K562 (cell line): Measurements from ENCODE around the gene NUP153. TPM values are rescaled to one million over a fixed set of nuclear protein-coding genes. Genes with fewer than 3 reads are reported as not detected.

ENCODE experiments used
- ATF4 ChIP-seq: fragments of 450-650 bp; formaldehyde crosslinking; IDR thresholded peaks from 2 replicates; pipeline ENCODE4 v1.4.0; 2022; ENCODE audit warnings: mild to moderate bottlenecking, moderate library complexity
- ATF7 ChIP-seq: fragments of 450-650 bp; IDR thresholded peaks from 2 replicates; pipeline ENCODE4 v1.7.1; 2014; ENCODE audit warnings: mild to moderate bottlenecking, moderate library complexity
- BRD9 ChIP-seq: fragments of 450-650 bp; IDR thresholded peaks from 2 replicates; pipeline ENCODE4 v1.6.1; 2018; ENCODE audit warnings: low read depth; ENCODE audit not compliant: partially characterized antibody
- CAMTA2 ChIP-seq: fragments of 250-450 bp; sonication (Bioruptor Pico); conservative IDR thresholded peaks from 2 replicates; pipeline ENCODE4 v1.5.1; 2022
- CBX8 ChIP-seq: fragments of 200-600 bp; sonication (generic); IDR thresholded peaks from 2 replicates; pipeline ENCODE4 v1.6.1; 2012; ENCODE audit warnings: borderline replicate concordance, mixed run types, low read depth, mild to moderate bottlenecking, moderate library complexity, mixed read lengths, low read length, control low read depth, inconsistent platforms; ENCODE audit not compliant: poor library complexity, severe bottlenecking; ENCODE audit errors: extremely low read depth
- CSDE1 ChIP-seq, 2 experiments: fragments of 450-650 bp; IDR thresholded peaks; 2 replicates each; pipeline ENCODE4 v1.6.1; 2016; ENCODE audit warnings: mild to moderate bottlenecking in 1 of 2
- DPF2 ChIP-seq: fragments of 450-650 bp; IDR thresholded peaks from 2 replicates; pipeline ENCODE4 v1.6.1; 2016
- ETS1 ChIP-seq: conservative IDR thresholded peaks from 2 replicates; pipeline ENCODE4 v1.6.1; 2011; ENCODE audit warnings: low read depth, mild to moderate bottlenecking, low read length; ENCODE audit not compliant: control insufficient read depth
- FOXJ2 ChIP-seq: fragments of 200-800 bp; sonication (Bioruptor generic); IDR thresholded peaks from 2 replicates; pipeline ENCODE4 v1.6.1; 2016; ENCODE audit warnings: missing genetic modification characterization, missing compliant biosample characterization
- HIVEP1 ChIP-seq: fragments of 250-450 bp; sonication (Bioruptor Pico); IDR thresholded peaks from 2 replicates; pipeline ENCODE4 v1.4.0; 2020; ENCODE audit warnings: mild to moderate bottlenecking
- MCM7 ChIP-seq, 2 experiments: fragments of 450-650 bp; IDR thresholded peaks; 2 replicates each; pipeline ENCODE4 v1.6.1; 2016 to 2018
- MECOM ChIP-seq: fragments of 250-450 bp; sonication (Bioruptor Pico); IDR thresholded peaks from 2 replicates; pipeline ENCODE4 v1.8.0; 2022; ENCODE audit warnings: inconsistent platforms
- SIN3A ChIP-seq, 2 experiments: fragments of 150-350 bp in 1 of 2; IDR thresholded peaks; 2 replicates each; pipeline ENCODE4 v1.6.1; 2011 to 2016; ENCODE audit warnings: borderline replicate concordance in 2 of 2, low read depth in 2 of 2, low read length in 2 of 2, mild to moderate bottlenecking in 2 of 2, moderate library complexity in 2 of 2; ENCODE audit not compliant: control insufficient read depth in 1 of 2
- SMARCA4 ChIP-seq: fragments of 450-650 bp; IDR thresholded peaks from 2 replicates; pipeline ENCODE4 v1.6.1; 2016
- STAT5B ChIP-seq: fragments of 250-450 bp; sonication (Bioruptor Pico); IDR thresholded peaks from 2 replicates; pipeline ENCODE4 v1.8.0; 2021; ENCODE audit warnings: mild to moderate bottlenecking, inconsistent platforms
- TEAD4 ChIP-seq, 2 experiments: sonication (generic) in 1 of 2; formaldehyde crosslinking in 1 of 2; IDR thresholded peaks; 2 replicates each; pipeline versions ENCODE4 v1.6.1 to v1.8.0; 2012 to 2022; ENCODE audit warnings: borderline replicate concordance in 1 of 2, inconsistent platforms in 1 of 2, low read length in 1 of 2, mild to moderate bottlenecking in 1 of 2, missing genetic modification reagents in 1 of 2
- ZBTB9 ChIP-seq: fragments of 450-650 bp; formaldehyde crosslinking; IDR thresholded peaks from 2 replicates; pipeline ENCODE4 v1.4.0; 2020; ENCODE audit warnings: mild to moderate bottlenecking, moderate library complexity
- ZC3H4 ChIP-seq: sonication (generic); formaldehyde crosslinking; IDR thresholded peaks from 2 replicates; pipeline ENCODE4 v1.9.0; 2021; ENCODE audit warnings: missing genetic modification reagents, borderline replicate concordance
- ZC3H8 ChIP-seq: fragments of 450-650 bp; IDR thresholded peaks from 2 replicates; pipeline ENCODE4 v1.6.1; 2017
- ZNF140 ChIP-seq: fragments of 250-450 bp; sonication (Bioruptor Pico); IDR thresholded peaks from 2 replicates; pipeline ENCODE4 v1.8.0; 2021; ENCODE audit warnings: moderate library complexity, mild to moderate bottlenecking, inconsistent platforms
- ZNF316 ChIP-seq: fragments of 450-650 bp; IDR thresholded peaks from 2 replicates; pipeline ENCODE4 v1.6.1; 2016
- polyA plus RNA-seq, 8 experiments: library from polyadenylated mRNA; depleted of rRNA in 4 of 8; stranded (reverse) in 5 of 8; unstranded in 3 of 8; fragments of >200 nt; fragmentation: Nextera tagmentation in 2 of 8; fragmentation: Illumina TruSeq in 1 of 8; extraction: Ambion mirVana in 2 of 8; extraction: Trizol in 1 of 8; gene quantifications; 2 replicates each; pipeline versions ENCODE4 v1.2.1 to v1.2.3, GENCODE V29; 2011 to 2014; ENCODE audit warnings: inconsistent platforms in 1 of 8, missing spikeins in 1 of 8
- total RNA-seq, 7 experiments: library from RNA; depleted of rRNA in 6 of 7; stranded (reverse); fragments of >200 nt in 6 of 7; fragmentation: Illumina TruSeq in 2 of 7; extraction: Trizol in 2 of 7; gene quantifications; 2 replicates each; pipeline versions ENCODE4 v1.2.1 to v1.2.3, GENCODE V29; 2011 to 2021; ENCODE audit warnings: low replicate concordance in 1 of 7
- TF ChIP-seq, protein P1 (sequence below): fragments of 450-650 bp; IDR thresholded peaks from 2 replicates; pipeline ENCODE4 v1.6.1; 2017; ENCODE audit warnings: antibody characterized with exemption, mild to moderate bottlenecking

The NUP153 gene
- total and polyA plus RNA-seq, 9 of the 15 experiments (the other 6 are each of a cell fraction or from before 2014, with no cell fraction given): 21.9 to 110 (median 84.8) TPM

- TF ChIP-seq ZNF140: no peak
- TF ChIP-seq MCM7 (IDR thresholded peaks at IDR 0.05): peak in 1 of 2 experiments; percentile 42; a peak in 1 of 4 replicates
- 0 out of 2 replicates have a peak, but pooled peaks have one; percentile 13 for TF ChIP-seq ZBTB9 (CRISPR knock-in tag)
- no peak for TF ChIP-seq CBX8
- TF ChIP-seq SIN3A (IDR thresholded peaks at IDR 0.05; ENCODE audit: borderline replicate concordance in 2 of 2, control insufficient read depth in 1 of 2, low read depth in 2 of 2, low read length in 2 of 2): peak; percentile 17 to 66; a peak in 1 of 4 replicates
- peak; percentile 56 for TF ChIP-seq BRD9
- no peak for TF ChIP-seq ZC3H8
- no peak for TF ChIP-seq HIVEP1 (CRISPR knock-in tag)
- TF ChIP-seq STAT5B (CRISPR knock-in tag): no peak
- TF ChIP-seq ETS1: no peak
- TF ChIP-seq CSDE1 (IDR thresholded peaks at IDR 0.05): no peak
- peak; percentile 51; the same call in 1 of the 2 replicates for TF ChIP-seq TEAD4 (IDR thresholded peaks at IDR 0.05; ENCODE audit: low read length)
- no peak for TF ChIP-seq TEAD4 (CRISPR knock-in tag; IDR thresholded peaks at IDR 0.05; ENCODE audit: borderline replicate concordance)
- peak; percentile 92 for TF ChIP-seq FOXJ2 (tag)
- peak; percentile 89 for TF ChIP-seq SMARCA4
- no peak for TF ChIP-seq MECOM (CRISPR knock-in tag)
- TF ChIP-seq DPF2: peak; percentile 95
- peak; percentile 100 for TF ChIP-seq ZNF316
- TF ChIP-seq, protein P1, sequence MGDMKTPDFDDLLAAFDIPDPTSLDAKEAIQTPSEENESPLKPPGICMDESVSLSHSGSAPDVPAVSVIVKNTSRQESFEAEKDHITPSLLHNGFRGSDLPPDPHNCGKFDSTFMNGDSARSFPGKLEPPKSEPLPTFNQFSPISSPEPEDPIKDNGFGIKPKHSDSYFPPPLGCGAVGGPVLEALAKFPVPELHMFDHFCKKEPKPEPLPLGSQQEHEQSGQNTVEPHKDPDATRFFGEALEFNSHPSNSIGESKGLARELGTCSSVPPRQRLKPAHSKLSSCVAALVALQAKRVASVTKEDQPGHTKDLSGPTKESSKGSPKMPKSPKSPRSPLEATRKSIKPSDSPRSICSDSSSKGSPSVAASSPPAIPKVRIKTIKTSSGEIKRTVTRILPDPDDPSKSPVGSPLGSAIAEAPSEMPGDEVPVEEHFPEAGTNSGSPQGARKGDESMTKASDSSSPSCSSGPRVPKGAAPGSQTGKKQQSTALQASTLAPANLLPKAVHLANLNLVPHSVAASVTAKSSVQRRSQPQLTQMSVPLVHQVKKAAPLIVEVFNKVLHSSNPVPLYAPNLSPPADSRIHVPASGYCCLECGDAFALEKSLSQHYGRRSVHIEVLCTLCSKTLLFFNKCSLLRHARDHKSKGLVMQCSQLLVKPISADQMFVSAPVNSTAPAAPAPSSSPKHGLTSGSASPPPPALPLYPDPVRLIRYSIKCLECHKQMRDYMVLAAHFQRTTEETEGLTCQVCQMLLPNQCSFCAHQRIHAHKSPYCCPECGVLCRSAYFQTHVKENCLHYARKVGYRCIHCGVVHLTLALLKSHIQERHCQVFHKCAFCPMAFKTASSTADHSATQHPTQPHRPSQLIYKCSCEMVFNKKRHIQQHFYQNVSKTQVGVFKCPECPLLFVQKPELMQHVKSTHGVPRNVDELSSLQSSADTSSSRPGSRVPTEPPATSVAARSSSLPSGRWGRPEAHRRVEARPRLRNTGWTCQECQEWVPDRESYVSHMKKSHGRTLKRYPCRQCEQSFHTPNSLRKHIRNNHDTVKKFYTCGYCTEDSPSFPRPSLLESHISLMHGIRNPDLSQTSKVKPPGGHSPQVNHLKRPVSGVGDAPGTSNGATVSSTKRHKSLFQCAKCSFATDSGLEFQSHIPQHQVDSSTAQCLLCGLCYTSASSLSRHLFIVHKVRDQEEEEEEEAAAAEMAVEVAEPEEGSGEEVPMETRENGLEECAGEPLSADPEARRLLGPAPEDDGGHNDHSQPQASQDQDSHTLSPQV: peak; percentile 71; the same call in 1 of the 2 replicates
- TF ChIP-seq ATF4: peak; percentile 63; the same call in 1 of the 2 replicates
- no peak for TF ChIP-seq CAMTA2 (CRISPR knock-in tag)
- TF ChIP-seq ATF7: peak; percentile 58; the same call in 1 of the 2 replicates
- TF ChIP-seq ZC3H4: no peak
Observed at GRCh38 chr6:17703256-17703694, 3.5 kb downstream of the NUP153 start (continued).
